ENCODE results near the gene EHD2.
"Not testable (repeated sequence)": the region's sequence is repeated elsewhere in the genome, so short reads cannot be mapped to it uniquely, and the experiment has no call there.

The EHD2 gene, protein sequence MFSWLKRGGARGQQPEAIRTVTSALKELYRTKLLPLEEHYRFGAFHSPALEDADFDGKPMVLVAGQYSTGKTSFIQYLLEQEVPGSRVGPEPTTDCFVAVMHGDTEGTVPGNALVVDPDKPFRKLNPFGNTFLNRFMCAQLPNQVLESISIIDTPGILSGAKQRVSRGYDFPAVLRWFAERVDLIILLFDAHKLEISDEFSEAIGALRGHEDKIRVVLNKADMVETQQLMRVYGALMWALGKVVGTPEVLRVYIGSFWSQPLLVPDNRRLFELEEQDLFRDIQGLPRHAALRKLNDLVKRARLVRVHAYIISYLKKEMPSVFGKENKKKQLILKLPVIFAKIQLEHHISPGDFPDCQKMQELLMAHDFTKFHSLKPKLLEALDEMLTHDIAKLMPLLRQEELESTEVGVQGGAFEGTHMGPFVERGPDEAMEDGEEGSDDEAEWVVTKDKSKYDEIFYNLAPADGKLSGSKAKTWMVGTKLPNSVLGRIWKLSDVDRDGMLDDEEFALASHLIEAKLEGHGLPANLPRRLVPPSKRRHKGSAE

DNA sequence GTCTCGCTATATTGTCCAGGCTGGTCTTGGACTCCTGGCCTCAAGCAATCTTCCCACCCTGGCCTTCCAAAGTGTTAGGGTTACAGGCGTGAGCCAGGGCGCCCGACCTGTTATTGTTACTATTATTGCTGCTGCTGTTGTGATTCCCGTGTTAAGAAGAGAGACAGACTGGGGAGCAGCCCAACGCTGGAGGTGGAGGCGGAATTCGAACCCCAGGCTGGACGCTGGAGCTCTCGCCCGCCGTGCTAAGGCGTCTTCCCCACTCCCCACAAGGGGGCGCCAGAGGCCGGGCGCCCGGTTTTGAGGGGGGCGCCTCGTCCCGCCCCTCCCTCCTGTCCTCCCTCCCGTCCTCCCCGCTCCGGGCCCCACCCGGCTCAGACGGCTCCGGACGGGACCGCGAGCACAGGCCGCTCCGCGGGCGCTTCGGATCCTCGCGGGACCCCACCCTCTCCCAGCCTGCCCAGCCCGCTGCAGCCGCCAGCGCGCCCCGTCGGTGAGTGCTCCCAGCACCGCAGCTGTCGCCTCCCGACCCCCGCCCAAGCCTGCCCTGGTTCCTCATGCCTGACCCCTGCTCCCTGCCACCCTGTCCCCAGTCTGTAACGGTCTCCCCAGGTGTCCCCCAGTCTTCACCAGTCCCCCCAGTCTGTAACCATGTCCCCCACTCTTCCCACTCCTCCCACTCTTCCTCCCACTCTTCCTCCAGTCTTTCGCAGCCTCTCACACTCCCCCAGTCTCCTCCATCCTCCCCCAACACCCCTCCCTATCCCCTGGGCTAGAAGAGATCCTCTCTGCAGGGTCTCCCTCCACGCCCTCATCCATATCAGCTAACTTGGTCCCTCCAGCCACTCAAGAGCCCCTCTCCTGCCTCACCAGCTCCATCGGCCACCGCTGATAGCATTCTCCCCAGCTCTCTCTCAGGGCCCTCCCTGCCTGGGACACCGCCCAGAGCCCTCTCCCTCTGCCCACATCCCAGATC, at the start of gene EHD2:
Gene EHD2 (plus strand): TSS at position 377 of the 976 bp plus-strand sequence. CDS start 3,191 bp downstream, outside the sequence.
- no peak for DNase-seq

DNA sequence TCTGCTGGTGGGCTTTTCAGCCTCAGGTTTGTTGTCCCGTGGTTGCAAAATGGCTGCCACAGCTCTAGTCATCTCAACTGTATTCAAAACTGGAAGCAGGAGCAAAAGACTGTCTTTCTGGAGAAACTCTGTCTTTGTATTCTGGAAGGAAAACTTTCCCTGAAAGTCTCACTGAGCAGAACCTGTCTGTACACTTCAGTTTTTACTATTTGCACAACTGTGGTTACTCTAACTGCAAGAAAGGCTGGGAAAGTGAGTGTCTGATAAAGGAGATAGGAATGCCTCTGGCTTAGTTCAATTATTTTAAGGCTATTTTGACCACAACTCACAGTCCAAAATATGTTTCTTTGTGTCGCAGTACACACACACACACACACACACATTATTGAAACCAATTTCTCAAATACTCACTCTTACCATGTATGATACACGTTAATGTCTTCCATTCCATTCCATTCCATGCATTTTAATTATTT, 49.7 kb upstream of the EHD2 start:
- DNase-seq: no peak

DNA sequence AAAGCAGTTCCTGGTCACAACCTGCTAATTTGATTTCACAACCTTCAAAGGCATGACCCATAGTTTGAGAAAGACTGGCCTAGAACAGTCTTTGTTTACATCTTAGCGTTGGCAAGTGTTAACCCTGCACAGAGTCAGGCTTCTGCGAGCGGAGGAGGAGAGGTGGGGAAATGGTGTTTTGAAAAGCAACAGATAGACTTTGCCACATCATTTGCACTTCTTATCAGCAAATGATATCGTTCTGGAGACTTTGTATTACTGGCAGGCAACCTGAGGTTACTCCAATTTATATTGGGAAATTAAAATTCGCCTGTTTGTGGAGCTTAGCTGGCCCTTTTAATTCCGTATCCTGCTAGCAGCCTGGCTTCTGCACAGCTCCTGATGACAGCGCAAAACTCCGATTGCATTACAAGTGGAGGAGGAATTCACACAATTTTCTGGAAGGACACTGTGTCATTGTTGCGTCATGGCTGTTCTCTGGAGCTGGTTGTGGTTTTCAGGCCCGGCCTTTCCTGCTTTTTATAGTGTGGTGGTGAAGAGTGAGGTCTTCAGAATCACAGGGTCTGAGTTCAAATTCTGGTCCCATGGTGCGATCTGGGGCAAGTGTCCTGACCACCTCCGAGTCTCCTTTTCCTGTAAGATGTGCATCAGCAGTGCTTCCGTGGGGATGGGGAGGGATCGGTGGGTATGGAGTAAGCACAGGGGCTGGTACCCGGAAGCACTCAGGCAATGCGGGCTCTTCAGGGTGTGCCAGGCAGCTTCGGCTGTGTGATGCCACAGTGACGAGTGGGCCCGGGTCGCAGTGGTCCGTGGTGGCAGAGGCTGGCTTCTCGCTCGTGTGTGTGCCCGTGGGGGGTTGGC, 49.1 kb upstream of the EHD2 start:
- DNase-seq: no peak

DNA sequence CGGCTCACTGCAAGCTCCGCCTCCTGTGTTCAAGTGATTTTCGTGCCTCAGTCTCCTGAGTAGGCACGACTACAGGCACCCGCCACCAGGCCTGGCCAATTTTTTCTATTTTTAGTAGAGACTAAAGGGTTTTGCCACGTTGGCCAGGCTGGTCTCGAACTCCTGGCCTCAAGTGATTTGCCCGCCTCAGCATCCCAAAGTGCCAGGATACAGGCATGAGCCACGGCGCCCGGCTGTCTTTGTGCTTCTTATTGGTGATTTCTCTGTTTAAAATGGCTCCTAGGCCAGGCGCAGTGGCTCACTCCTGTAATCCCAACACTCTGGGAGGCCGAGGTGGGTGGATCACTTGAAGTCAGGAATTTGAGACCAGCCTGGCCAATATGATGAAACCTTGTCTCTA, 44.7 kb upstream of the EHD2 start:
- not testable (repeated sequence) for DNase-seq

DNA sequence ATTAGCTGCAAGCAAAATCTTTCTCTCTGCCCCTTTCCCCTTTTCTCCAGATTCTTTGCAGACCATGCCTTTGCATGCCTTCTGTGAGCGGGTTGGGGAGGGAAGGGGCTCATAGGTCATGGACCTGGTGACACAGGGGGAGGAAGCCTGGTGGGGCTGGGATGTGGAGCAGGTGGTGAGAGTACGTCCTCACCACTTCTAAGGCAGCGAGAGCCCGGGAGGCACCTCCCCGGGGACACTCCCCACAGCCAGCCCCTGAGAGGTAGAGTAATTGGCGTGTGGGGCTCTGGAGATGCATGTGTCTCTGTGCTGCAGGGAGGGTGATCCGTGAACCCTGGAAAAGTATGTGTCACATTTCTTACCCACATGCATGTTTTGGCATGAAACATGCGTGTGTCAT, 42.5 kb upstream of the EHD2 start:
- DNase-seq: no peak

GRCh38 chr19:47671499-47671898, 41.7 kb upstream of the EHD2 start:
- no peak for DNase-seq

DNA sequence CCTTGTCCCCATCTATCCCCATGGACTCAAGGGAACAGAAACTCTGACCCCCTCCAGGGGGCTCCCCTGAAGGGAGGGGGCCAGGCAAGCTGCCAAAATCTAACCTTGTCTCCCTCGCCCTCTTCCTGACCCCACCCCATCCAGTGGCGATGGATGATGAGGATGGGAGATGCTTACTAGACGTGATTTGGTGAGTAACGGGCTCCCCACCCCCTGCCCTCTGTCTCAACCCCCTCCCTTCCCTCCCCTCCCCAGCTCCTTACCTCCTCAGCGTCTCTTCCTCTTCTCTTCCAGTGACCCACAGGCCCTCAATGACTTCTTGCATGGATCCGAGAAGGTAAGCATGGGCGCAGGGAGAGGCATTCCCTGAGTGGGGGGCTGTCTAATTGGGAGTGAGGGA, 39.8 kb upstream of the EHD2 start:
- no peak for DNase-seq

DNA sequence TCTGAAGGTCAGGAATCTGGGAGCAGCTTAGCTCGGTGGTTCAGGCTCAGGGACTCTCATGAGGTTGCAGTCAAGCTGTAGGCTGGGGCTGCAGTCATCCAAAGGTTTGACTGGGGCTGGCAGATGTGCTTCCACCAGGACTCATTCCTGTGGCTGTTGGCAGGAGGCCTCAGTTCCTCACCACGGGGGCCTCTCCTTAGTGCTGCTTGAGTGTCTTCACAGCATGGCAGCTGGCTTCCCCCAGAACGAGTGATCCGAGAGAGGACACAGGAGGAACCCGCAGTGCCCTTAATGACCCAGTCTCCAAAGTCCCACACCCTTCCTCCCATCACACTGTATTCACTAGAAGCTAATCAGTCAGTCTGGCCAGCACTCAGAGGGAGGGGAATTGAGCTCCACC, 38.7 kb upstream of the EHD2 start:
- no peak for DNase-seq

GRCh38 chr19:47675271-47675670, 38.0 kb upstream of the EHD2 start:
- no peak for DNase-seq

DNA sequence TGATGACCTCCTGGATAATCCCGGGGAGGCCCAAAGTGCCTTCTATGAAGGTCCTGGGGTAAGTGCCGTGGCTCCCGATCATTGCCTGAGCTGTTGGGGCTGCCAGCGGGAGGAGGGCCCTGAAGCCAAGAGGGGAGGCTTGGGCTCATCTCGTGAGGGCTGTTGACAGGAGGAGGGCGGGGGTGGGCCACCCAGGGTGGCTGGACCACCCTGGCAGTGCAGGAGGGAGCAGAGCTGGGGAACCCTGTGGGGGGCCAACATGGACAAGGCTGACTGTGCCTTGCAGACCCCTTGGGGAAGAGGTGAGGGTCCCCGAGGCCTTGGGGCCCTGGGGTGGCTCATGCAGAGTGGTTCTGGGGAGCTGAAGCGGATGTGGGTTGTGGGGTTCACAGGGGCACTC, 37.4 kb upstream of the EHD2 start:
- no peak for DNase-seq

DNA sequence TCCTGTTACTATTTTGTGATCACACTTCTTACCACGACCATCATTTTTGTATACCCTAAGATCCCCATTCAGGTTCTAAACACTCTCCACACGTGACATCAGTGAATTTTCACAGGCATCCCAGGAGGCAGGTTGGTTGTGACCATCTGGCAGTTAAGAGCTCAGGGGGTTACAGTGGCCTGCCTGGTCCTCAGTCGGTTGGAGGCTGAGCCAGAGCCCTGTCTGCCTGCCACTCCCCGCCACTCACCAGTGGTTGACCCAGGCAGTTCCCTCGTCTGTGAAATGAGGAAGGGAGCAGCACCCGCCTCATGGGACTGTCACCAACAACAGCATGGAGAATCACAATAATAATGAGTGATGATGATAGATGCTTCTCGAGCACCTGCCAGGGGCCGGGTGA, 36.4 kb upstream of the EHD2 start:
- no peak for DNase-seq

GRCh38 chr19:47679251-47679900, 33.8 kb upstream of the EHD2 start:
- DNase-seq: no peak

- no peak for DNase-seq
Observed at GRCh38 chr19:47679922-47680857, 33.0 kb upstream of the EHD2 start.

GRCh38 chr19:47680858-47681332, 32.3 kb upstream of the EHD2 start:
- DNase-seq: no peak

DNA sequence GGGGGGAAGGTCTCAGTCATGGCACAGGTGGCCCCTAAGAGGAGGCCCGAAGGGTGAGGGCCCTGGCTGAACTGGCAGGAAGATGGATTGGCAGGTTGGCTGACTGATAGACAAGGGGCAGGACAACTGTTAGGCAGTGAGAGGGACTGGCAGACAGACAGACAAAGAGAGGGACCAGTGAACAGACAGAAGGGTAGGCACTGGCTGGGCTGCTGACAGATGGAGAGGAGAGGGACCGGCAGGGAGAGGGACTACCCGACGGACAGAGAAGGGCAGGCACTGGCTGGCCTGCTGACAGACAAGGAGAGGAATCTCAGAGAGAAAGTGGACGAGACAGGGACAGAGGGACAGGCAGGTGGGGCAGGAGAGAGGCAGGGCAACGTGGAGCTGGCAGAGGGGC, 31.8 kb upstream of the EHD2 start:
- no peak for DNase-seq

- no peak for DNase-seq
Observed at GRCh38 chr19:47681936-47682335, 31.3 kb upstream of the EHD2 start.

- no peak for DNase-seq
Observed at GRCh38 chr19:47682939-47683338, 30.3 kb upstream of the EHD2 start.

- DNase-seq: no peak
Observed at GRCh38 chr19:47686679-47687450, 26.4 kb upstream of the EHD2 start.

GRCh38 chr19:47687906-47688305, 25.3 kb upstream of the EHD2 start:
- no peak for DNase-seq

GRCh38 chr19:47691090-47691489, 22.1 kb upstream of the EHD2 start:
- DNase-seq: no peak

Data from NCI-H2081 (cell line).